ENCODE data around the gene ZPR1.
A peak's percentile ranks its signal among the peaks of the same experiment; 100 is the strongest.
"Not testable (repeated sequence)": the region's sequence is repeated elsewhere in the genome, so short reads cannot be mapped to it uniquely, and the experiment has no call there.

The ZPR1 gene

GRCh38 chr11:116787786-116788486 is at the start of gene ZPR1:
TSS of gene ZPR1 (minus strand) at chr11:116788023. CDS start at chr11:116787990, 33 bp downstream.
- peak; percentile 77 for DNase-seq (ENCODE audit: low read depth)

GRCh38 chr11:116836632-116836991 is 48.8 kb upstream of the ZPR1 start:
- no peak for DNase-seq (ENCODE audit: low read depth)

DNA sequence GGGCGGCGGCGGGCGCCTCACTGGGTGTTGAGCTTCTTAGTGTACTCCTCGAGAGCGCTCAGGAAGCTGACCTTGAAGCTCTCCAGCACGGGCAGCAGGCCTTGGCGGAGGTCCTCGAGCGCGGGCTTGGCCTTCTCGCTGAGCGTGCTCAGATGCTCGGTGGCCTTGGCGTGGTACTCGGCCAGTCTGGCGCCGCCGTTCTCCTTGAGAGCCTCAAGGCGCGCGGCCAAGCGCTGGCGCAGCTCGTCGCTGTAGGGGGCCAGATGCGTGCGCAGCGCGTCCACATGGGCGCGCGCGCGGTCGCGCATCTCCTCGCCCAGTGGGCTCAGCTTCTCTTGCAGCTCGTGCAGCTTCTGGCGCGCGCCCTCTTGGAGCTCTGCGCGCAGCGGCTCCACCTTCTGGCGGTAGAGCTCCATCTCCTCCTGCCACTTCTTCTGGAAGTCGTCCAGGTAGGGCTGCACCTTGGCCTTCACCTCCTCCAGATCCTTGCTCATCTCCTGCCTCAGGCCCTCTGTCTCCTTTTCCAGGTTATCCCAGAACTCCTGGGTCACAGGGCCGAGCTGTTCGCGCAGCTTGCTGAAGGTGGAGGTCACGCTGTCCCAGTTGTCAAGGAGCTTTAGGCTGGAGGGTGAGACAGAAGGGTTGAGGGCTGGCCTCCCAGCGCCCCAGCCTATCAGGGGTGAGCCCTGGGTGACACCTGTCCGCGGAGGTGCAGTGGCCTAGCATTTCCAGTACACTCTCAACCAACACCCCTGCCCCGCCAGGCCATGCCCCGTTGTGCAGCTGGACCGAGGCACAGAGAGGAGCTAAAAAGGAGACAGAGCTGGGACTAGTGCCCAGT is 48.2 kb upstream of the ZPR1 start:
- peak; percentile 62 for DNase-seq (ENCODE audit: low read depth)

DNA sequence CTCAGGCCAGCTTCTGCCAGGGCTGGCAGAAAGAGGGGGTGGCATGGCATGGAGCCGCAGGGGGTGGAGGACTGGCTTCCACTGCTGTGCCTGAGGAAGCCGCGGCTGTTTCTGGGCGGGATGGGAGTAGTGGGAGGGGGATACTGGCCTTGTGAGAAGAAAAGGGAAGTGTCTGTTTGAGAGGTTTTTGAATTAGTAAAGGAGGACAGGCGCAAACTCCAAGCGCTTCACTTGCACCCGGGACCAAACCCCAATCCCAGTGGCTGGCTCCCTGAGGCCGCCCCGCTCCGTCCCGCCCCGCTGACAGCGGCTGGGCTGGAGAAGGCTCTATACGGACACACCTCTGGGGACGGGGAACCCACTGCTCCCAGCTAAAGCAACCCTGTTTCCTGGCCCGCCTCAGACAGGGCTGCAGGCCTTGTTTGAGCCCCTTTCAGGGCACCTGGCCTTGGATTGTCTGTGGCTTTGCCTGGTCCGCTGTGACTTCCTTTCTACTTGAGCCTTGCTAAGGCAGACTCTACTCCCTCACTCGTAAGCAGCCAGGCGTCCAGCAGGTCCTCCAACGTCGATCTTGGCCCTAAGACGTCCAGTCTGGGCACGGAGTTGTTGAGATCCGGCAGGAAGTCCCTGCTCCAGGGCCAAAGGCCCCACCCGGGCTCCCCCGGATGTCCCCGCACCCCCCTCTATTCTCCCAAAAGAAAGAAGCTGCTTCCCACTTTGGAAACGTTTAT is 47.4 kb upstream of the ZPR1 start:
- no peak for DNase-seq (ENCODE audit: low read depth)

DNA sequence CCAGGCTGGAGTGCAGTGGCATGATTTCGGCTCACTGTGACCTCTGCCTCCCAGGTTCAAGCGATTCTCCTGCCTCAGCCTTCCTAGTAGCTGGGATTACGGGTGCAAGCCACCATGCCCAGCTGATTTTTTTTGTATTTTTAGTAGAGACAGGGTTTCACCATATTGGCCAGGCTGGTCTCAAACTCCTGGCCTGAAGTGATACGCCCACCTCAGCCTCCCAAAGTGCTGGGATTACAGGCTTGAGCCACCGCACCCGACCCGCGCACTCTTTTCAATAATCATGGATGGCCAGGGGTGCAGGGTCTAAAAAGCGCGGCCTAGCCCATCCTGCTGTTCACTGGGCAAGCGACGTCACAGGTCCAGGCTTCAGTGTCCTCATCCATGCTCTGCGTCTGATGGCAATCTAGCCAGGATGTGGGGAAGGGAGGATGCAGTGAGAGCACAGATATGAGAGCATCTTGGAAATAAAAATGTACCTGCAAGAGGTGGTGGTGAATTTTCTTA is 46.8 kb upstream of the ZPR1 start:
- DNase-seq (ENCODE audit: low read depth) = not testable (repeated sequence)

- no peak for DNase-seq (ENCODE audit: low read depth)
These were observed 46.2 kb upstream of the ZPR1 start for GRCh38 chr11:116833816-116834534.

- DNase-seq (ENCODE audit: low read depth) = no peak
These were observed 45.6 kb upstream of the ZPR1 start for GRCh38 chr11:116833491-116833815.

- no peak for DNase-seq (ENCODE audit: low read depth)
These were observed 44.8 kb upstream of the ZPR1 start for GRCh38 chr11:116832350-116833290.

GRCh38 chr11:116831790-116832349 is 44.0 kb upstream of the ZPR1 start:
- no peak for DNase-seq (ENCODE audit: low read depth)

DNA sequence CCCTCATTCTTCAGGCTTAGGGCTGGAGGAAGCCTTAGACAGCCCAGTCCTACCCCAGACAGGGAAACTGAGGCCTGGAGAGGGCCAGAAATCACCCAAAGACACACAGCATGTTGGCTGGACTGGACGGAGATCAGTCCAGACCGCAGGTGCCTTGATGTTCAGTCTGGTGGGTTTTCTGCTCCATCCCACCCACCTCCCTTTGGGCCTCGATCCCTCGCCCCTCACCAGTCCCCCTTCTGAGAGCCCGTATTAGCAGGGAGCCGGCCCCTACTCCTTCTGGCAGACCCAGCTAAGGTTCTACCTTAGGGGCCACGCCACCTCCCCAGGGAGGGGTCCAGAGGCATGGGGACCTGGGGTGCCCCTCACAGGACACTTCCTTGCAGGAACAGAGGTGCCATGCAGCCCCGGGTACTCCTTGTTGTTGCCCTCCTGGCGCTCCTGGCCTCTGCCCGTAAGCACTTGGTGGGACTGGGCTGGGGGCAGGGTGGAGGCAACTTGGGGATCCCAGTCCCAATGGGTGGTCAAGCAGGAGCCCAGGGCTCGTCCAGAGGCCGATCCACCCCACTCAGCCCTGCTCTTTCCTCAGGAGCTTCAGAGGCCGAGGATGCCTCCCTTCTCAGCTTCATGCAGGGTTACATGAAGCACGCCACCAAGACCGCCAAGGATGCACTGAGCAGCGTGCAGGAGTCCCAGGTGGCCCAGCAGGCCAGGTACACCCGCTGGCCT is 42.5 kb upstream of the ZPR1 start:
- DNase-seq (ENCODE audit: low read depth) = no peak

GRCh38 chr11:116829525-116830183 is 41.8 kb upstream of the ZPR1 start, which contains the start of gene APOC3:
TSS of gene APOC3 (plus strand) at chr11:116829907. CDS start at chr11:116830583, 676 bp downstream.
- DNase-seq (ENCODE audit: low read depth) = no peak

GRCh38 chr11:116828632-116829524 is 41.1 kb upstream of the ZPR1 start:
- DNase-seq (ENCODE audit: low read depth) = no peak

DNA sequence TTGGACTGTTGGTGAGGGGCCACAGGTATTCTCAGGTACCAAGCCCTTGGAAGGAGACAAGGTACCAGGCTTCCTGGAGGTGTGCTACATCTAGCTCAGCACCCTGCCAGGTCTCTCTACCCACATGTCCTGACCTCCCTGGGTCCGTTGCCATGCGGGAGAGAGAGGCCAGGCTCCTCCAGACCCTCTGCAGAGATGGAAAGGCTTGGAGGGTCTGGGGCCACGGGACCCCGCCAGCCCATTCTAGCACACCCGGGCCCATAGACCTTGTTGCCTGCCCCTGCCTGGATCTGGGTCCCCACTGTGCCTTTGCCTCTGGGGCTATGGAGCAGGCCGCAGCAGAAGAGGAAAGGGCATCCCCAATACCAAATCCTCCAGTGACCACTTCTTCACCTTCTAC is 39.6 kb upstream of the ZPR1 start:
- DNase-seq (ENCODE audit: low read depth) = no peak

- no peak for DNase-seq (ENCODE audit: low read depth)
These were observed 39.1 kb upstream of the ZPR1 start for GRCh38 chr11:116826751-116827431.

GRCh38 chr11:116825854-116826750 is 38.3 kb upstream of the ZPR1 start:
- DNase-seq (ENCODE audit: low read depth) = no peak

DNA sequence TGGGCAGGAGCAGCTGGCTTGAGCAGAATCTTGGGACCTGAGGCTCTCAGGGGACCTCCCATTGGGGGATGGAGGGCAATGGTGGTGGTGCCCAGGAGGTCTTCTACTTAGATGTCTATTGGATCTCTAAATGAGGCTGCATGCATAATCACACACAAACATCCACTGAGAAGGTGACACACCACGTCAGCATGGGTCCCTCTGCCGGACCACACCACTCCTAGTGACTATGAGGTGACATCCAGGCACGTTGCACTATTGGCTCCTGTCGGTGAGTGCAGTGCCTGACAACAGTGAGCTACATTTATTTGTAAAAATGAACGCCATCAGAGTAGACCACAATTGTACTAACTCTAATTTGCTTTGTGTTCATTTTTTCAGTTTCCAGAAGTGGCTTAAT is 37.6 kb upstream of the ZPR1 start:
- no peak for DNase-seq (ENCODE audit: low read depth)
